ENCODE results near the gene OR51I2.

Gene OR51I2, protein sequence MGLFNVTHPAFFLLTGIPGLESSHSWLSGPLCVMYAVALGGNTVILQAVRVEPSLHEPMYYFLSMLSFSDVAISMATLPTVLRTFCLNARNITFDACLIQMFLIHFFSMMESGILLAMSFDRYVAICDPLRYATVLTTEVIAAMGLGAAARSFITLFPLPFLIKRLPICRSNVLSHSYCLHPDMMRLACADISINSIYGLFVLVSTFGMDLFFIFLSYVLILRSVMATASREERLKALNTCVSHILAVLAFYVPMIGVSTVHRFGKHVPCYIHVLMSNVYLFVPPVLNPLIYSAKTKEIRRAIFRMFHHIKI

GRCh38 chr11:5449023-5449422, at the start of gene OR51I2:
Gene OR51I2 (plus strand): TSS chr11:5449323. CDS start chr11:5453489, 4,166 bp downstream.
- Histone ChIP-seq H3K9me3 (ENCODE audit: control insufficient read depth in 5 of 5, low read length in 5 of 5) (no peaks in the 10 kb centered on the region), H3K9ac (ENCODE audit: low read length in 5 of 5) (no peak within 1 kb of the TSS), H3K36me3 (ENCODE audit: control insufficient read depth in 5 of 5, insufficient read depth in 5 of 5, low read length in 5 of 5) (no peaks in the 10 kb centered on the region), H3K4me3 (ENCODE audit: low read depth in 1 of 5, low read length in 5 of 5) (no peak within 1 kb of the TSS), H3K27ac (ENCODE audit: low read depth, low read length) (no peak within 1 kb of the TSS), H3K4me1 (ENCODE audit: control insufficient read depth in 5 of 5, insufficient read depth in 5 of 5, low read length in 5 of 5) (no peaks in the 10 kb centered on the region), H3K27me3 (ENCODE audit: control insufficient read depth in 5 of 5, insufficient read depth in 4 of 5, low read length in 5 of 5) (no peaks in the 10 kb centered on the region)

- no peak overlapping the region for H3K4me3 ChIP-seq (ENCODE audit: low read depth in 1 of 5, low read length in 5 of 5)
- no peaks in the 10 kb centered on the region for H3K4me1 ChIP-seq (ENCODE audit: control insufficient read depth in 5 of 5, insufficient read depth in 5 of 5, low read length in 5 of 5)
- H3K36me3 ChIP-seq (ENCODE audit: control insufficient read depth in 5 of 5, insufficient read depth in 5 of 5, low read length in 5 of 5), result peaks cover 0 to 2% (median 0%) of the 10 kb centered on the region in 5 donors
- no peaks in the 10 kb centered on the region for H3K9me3 ChIP-seq (ENCODE audit: control insufficient read depth in 5 of 5, low read length in 5 of 5)
- no peak overlapping the region for H3K9ac ChIP-seq (ENCODE audit: low read length in 5 of 5)
- no peaks in the 10 kb centered on the region for H3K27me3 ChIP-seq (ENCODE audit: control insufficient read depth in 5 of 5, insufficient read depth in 4 of 5, low read length in 5 of 5)
- H3K27ac ChIP-seq (ENCODE audit: low read depth, low read length), result no peak overlapping the region
Observed at GRCh38 chr11:5405173-5405572, 44.0 kb upstream of the OR51I2 start.

DNA sequence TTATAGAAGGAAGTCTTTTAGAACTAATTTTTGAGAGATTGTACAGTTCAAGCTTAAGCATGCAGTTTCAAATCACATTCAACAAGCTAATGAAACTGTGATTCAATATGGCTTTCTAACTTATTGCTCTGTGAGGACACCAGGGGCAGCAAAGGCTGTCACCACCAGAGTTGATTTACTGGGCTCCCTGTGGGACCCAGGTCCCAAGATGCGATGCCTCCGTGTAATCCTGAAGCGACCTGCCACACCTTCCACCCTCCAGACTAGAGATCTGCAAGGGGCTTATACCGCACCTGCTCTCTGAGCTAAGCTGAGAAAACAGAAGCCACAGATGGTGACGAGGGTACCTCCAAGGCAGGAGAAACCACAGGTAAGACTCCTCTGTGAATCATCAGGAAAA, 28.1 kb upstream of the OR51I2 start:
- Histone ChIP-seq H3K27me3 (ENCODE audit: control insufficient read depth in 5 of 5, insufficient read depth in 4 of 5, low read length in 5 of 5) (no peaks in the 10 kb centered on the region), H3K9ac (ENCODE audit: low read length in 5 of 5) (no peak overlapping the region), H3K27ac (ENCODE audit: low read depth, low read length) (no peak overlapping the region), H3K4me3 (ENCODE audit: low read depth in 1 of 5, low read length in 5 of 5) (no peak overlapping the region), H3K9me3 (ENCODE audit: control insufficient read depth in 5 of 5, low read length in 5 of 5) (no peaks in the 10 kb centered on the region), H3K36me3 (ENCODE audit: control insufficient read depth in 5 of 5, insufficient read depth in 5 of 5, low read length in 5 of 5) (no peaks in the 10 kb centered on the region), H3K4me1 (ENCODE audit: control insufficient read depth in 5 of 5, insufficient read depth in 5 of 5, low read length in 5 of 5) (no peaks in the 10 kb centered on the region)

- H3K4me3 ChIP-seq (ENCODE audit: low read depth in 1 of 5, low read length in 5 of 5), result no peak within 1 kb of the TSS
- H3K4me1 ChIP-seq (ENCODE audit: control insufficient read depth in 5 of 5, insufficient read depth in 5 of 5, low read length in 5 of 5), result no peaks in the 10 kb centered on the region
- no peaks in the 10 kb centered on the region for H3K27me3 ChIP-seq (ENCODE audit: control insufficient read depth in 5 of 5, insufficient read depth in 4 of 5, low read length in 5 of 5)
- H3K9me3 ChIP-seq (ENCODE audit: control insufficient read depth in 5 of 5, low read length in 5 of 5), result no peaks in the 10 kb centered on the region
- H3K36me3 ChIP-seq (ENCODE audit: control insufficient read depth in 5 of 5, insufficient read depth in 5 of 5, low read length in 5 of 5), result no peaks in the 10 kb centered on the region
- H3K27ac ChIP-seq (ENCODE audit: low read depth, low read length), result no peak within 1 kb of the TSS
- no peak within 1 kb of the TSS for H3K9ac ChIP-seq (ENCODE audit: low read length in 5 of 5)
Observed at GRCh38 chr11:5421811-5422210, 27.3 kb upstream of the OR51I2 start, which contains the start of gene OR51Q1. Gene OR51Q1 (plus strand): TSS chr11:5422111. CDS start chr11:5422201, 90 bp downstream.

DNA sequence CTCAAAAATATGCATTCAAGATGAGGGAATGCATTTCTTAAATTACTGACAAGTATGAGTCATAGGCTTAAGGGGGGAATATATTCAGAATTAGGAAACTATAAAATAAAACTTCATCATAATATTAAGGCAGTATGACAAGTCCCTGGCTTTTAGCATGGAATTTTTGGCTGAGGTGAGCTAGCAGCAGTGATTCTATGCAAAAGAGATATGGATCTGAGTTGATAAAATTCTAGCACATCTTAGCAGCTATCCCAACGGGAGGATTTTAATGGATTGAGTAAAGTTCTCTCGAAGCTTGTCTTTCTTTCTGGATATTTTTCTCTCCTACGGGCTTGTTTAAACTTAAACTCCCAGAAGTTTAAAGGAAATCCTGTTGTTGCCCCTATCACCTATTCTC, 26.0 kb upstream of the OR51I2 start:
- Histone ChIP-seq H3K27ac (ENCODE audit: low read depth, low read length) (no peak overlapping the region), H3K9ac (ENCODE audit: low read length in 5 of 5) (no peak overlapping the region), H3K4me1 (ENCODE audit: control insufficient read depth in 5 of 5, insufficient read depth in 5 of 5, low read length in 5 of 5) (no peaks in the 10 kb centered on the region)

DNA sequence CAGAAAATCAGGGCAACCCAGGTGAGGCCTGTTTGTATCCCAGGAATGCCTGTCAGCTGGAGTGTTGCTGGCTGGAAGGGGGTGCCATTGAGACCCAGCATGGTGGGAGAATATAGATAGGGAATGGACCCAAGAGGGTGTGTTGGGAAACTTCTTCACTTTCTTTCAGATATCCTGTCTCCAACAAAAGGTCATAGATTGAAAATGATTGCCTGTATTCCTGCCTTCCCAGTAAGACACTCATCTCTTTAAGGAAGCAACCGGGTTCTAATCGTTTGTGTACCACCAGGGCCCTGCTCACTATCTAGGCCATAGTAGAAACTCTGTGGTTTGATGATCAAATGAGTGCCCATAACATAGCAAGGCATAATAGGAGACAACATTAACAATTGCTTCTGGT, 7.7 kb upstream of the OR51I2 start, which contains the start of gene OR51I1:
OR51I1 (minus strand) TSS at position 101 of the 400 bp plus-strand sequence; CDS start at position 101, 0 bp downstream.
- Histone ChIP-seq H3K27me3 (ENCODE audit: control insufficient read depth in 5 of 5, insufficient read depth in 4 of 5, low read length in 5 of 5) (no peaks in the 10 kb centered on the region), H3K27ac (ENCODE audit: low read depth, low read length) (no peak within 1 kb of the TSS), H3K36me3 (ENCODE audit: control insufficient read depth in 5 of 5, insufficient read depth in 5 of 5, low read length in 5 of 5) (no peaks in the 10 kb centered on the region), H3K9me3 (ENCODE audit: control insufficient read depth in 5 of 5, low read length in 5 of 5) (no peaks in the 10 kb centered on the region), H3K4me1 (ENCODE audit: control insufficient read depth in 5 of 5, insufficient read depth in 5 of 5, low read length in 5 of 5) (no peaks in the 10 kb centered on the region), H3K4me3 (ENCODE audit: low read depth in 1 of 5, low read length in 5 of 5) (no peak within 1 kb of the TSS), H3K9ac (ENCODE audit: low read length in 5 of 5) (no peak within 1 kb of the TSS)

More for the DNA sequence above, 26.0 kb upstream of the OR51I2 start:
- Histone ChIP-seq H3K36me3 (ENCODE audit: control insufficient read depth in 5 of 5, insufficient read depth in 5 of 5, low read length in 5 of 5) (no peaks in the 10 kb centered on the region), H3K4me3 (ENCODE audit: low read depth in 1 of 5, low read length in 5 of 5) (no peak overlapping the region), H3K9me3 (ENCODE audit: control insufficient read depth in 5 of 5, low read length in 5 of 5) (no peaks in the 10 kb centered on the region), H3K27me3 (ENCODE audit: control insufficient read depth in 5 of 5, insufficient read depth in 4 of 5, low read length in 5 of 5) (no peaks in the 10 kb centered on the region)

DNA sequence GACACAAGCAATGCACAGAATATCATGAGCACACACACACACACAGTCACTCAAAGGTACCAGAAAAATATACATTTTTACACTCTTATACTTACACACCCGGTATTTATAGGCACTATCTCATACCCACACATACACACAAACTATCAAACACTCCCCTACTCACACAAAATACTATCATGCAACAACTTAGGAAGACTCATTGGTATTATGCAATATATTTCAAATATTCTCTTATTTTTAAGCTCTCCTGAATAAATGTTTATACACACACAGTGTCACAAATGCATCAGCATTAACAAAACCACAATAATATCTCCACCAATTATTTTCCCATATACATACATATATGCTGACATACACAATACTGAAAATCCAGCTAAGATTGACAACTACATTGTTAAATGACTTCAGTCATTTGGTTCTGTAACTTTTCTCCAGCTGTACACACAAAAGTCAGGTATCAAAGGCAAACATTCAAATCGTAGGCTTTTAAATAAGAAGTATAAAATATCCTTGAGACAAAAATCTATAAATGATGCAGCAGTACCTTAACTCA, 5.2 kb upstream of the OR51I2 start:
- Histone ChIP-seq H3K4me1 (ENCODE audit: control insufficient read depth in 5 of 5, insufficient read depth in 5 of 5, low read length in 5 of 5) (no peaks in the 10 kb centered on the region), H3K4me3 (ENCODE audit: low read depth in 1 of 5, low read length in 5 of 5) (no peak overlapping the region), H3K36me3 (ENCODE audit: control insufficient read depth in 5 of 5, insufficient read depth in 5 of 5, low read length in 5 of 5) (no peaks in the 10 kb centered on the region), H3K27me3 (ENCODE audit: control insufficient read depth in 5 of 5, insufficient read depth in 4 of 5, low read length in 5 of 5) (no peaks in the 10 kb centered on the region), H3K9ac (ENCODE audit: low read length in 5 of 5) (no peak overlapping the region), H3K27ac (ENCODE audit: low read depth, low read length) (no peak overlapping the region), H3K9me3 (ENCODE audit: control insufficient read depth in 5 of 5, low read length in 5 of 5) (no peaks in the 10 kb centered on the region)

GRCh38 chr11:5449432-5449831, 309 bp downstream of the OR51I2 start:
- H3K9me3 ChIP-seq (ENCODE audit: control insufficient read depth in 5 of 5, low read length in 5 of 5), result no peaks in the 10 kb centered on the region
- H3K27ac ChIP-seq (ENCODE audit: low read depth, low read length), result no peak overlapping the region
- no peaks in the 10 kb centered on the region for H3K36me3 ChIP-seq (ENCODE audit: control insufficient read depth in 5 of 5, insufficient read depth in 5 of 5, low read length in 5 of 5)
- H3K4me3 ChIP-seq (ENCODE audit: low read depth in 1 of 5, low read length in 5 of 5), result no peak overlapping the region
- no peak overlapping the region for H3K9ac ChIP-seq (ENCODE audit: low read length in 5 of 5)
- no peaks in the 10 kb centered on the region for H3K27me3 ChIP-seq (ENCODE audit: control insufficient read depth in 5 of 5, insufficient read depth in 4 of 5, low read length in 5 of 5)
- H3K4me1 ChIP-seq (ENCODE audit: control insufficient read depth in 5 of 5, insufficient read depth in 5 of 5, low read length in 5 of 5), result no peaks in the 10 kb centered on the region

DNA sequence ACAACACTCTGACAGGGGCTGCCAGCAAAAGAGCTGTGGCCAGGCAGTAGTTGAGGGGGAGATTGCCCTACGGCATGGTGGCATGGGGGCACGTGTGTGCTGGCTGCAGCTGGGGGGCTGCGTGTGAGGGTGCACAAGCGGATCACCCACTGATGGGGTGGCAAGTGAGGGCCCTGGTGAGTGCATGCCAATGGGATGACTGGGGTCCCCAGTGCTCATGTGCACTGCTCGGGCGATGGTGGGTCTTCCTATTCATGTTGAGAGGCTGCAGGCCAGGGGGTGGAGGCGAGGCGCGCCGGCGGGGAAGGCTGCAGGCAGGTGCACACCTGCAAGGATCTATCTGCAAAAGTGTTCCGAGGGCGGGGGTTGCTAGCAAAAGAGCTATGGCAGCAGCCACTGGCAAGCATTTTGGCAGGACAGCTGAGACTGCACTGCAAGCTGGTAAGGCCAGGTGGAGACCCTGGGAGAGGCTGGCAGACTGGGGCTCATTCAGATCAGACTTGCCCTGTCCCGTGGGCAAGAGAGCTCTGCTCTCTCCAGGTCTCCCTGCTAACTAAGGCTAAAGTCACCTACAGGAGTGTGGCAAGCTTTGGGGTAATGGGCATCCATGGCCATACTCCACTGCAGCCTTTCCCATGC, 12.0 kb downstream of the OR51I2 start:
- Histone ChIP-seq H3K4me1 (ENCODE audit: control insufficient read depth in 5 of 5, insufficient read depth in 5 of 5, low read length in 5 of 5) (peaks cover 0 to 4% (median 0%) of the 10 kb centered on the region in 5 donors), H3K27me3 (ENCODE audit: control insufficient read depth in 5 of 5, insufficient read depth in 4 of 5, low read length in 5 of 5) (no peaks in the 10 kb centered on the region), H3K9me3 (ENCODE audit: control insufficient read depth in 5 of 5, low read length in 5 of 5) (no peaks in the 10 kb centered on the region), H3K4me3 (ENCODE audit: low read depth in 1 of 5, low read length in 5 of 5) (no peak overlapping the region), H3K36me3 (ENCODE audit: control insufficient read depth in 5 of 5, insufficient read depth in 5 of 5, low read length in 5 of 5) (no peaks in the 10 kb centered on the region), H3K9ac (ENCODE audit: low read length in 5 of 5) (no peak overlapping the region), H3K27ac (ENCODE audit: low read depth, low read length) (no peak overlapping the region)

- Histone ChIP-seq H3K4me3 (ENCODE audit: low read depth in 1 of 5, low read length in 5 of 5) (no peak overlapping the region), H3K27me3 (ENCODE audit: control insufficient read depth in 5 of 5, insufficient read depth in 4 of 5, low read length in 5 of 5) (peaks cover 0 to 2% (median 0%) of the 10 kb centered on the region in 5 donors), H3K36me3 (ENCODE audit: control insufficient read depth in 5 of 5, insufficient read depth in 5 of 5, low read length in 5 of 5) (no peaks in the 10 kb centered on the region), H3K27ac (ENCODE audit: low read depth, low read length) (no peak overlapping the region), H3K9ac (ENCODE audit: low read length in 5 of 5) (no peak overlapping the region), H3K4me1 (ENCODE audit: control insufficient read depth in 5 of 5, insufficient read depth in 5 of 5, low read length in 5 of 5) (peaks cover 0 to 4% (median 0%) of the 10 kb centered on the region in 5 donors), H3K9me3 (ENCODE audit: control insufficient read depth in 5 of 5, low read length in 5 of 5) (no peaks in the 10 kb centered on the region)
Observed at GRCh38 chr11:5467527-5467926, 18.4 kb downstream of the OR51I2 start.

All from subcutaneous abdominal adipose tissue (tissue), 5 donors.